GM18861 (cell line): ENCODE results near the gene GTPBP10.

Experiments used
- ATAC-seq: cut with Tn5 transposase; IDR thresholded peaks from one replicate; pipeline ENCODE4 v1.9.1; 2021; ENCODE audit not compliant: unreplicated experiment

Gene GTPBP10

GRCh38 chr7:90430614-90431460 is 84.3 kb downstream of the GTPBP10 start:
- no peak for ATAC-seq

DNA sequence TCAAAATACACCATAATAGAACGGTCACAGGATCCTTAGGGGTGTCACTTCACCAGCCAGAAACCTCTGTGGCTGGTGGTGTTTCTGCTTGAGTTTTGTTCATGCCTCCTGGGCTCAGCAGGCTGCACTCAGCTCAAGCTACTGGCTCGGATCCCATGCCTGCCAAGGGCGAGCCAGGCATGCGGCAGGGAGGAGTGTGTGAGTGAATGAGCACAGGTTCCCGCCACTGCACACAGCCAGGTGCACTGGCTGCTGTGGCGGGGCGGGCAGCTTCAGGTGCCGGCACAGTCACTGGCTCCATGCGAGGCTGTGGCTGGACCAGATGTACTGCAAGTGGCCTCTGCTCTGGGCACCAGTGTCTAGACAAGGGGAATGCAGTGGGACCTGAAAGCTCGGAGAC is 86.2 kb downstream of the GTPBP10 start:
- ATAC-seq: no peak

GRCh38 chr7:90433221-90433620 is 86.7 kb downstream of the GTPBP10 start:
- ATAC-seq: no peak
